GM23338 (cell line): ENCODE measurements around the gene GBF1. TPM values are rescaled to one million over a fixed set of nuclear protein-coding genes. Genes with fewer than 3 reads are reported as not detected.

Experiments
- ATAC-seq: fragments of 200-7000 bp; cut with Tn5 transposase; 3 replicates; pipeline ENCODE4 v1.9.1; 2020
- DNase-seq: peaks from one replicate; pipeline ENCODE4 v3.0.0-alpha.2; 2015; ENCODE audit warnings: low spot score
- H2AFZ ChIP-seq: fragments of 200-600 bp; sonication (generic); 2 replicates; pipeline ENCODE4 v1.8.0; 2016; ENCODE audit warnings: antibody characterized with exemption, mild to moderate bottlenecking, moderate library complexity
- H3F3A ChIP-seq: fragments of 200-600 bp; sonication (generic); replicated peaks from 2 replicates; pipeline ENCODE4 v1.8.0; 2017; ENCODE audit warnings: antibody characterized with exemption, mixed run types, low read depth
- H3K27ac ChIP-seq: fragments of 200-600 bp; sonication (generic); 2 replicates; pipeline ENCODE4 v1.6.1; 2016; ENCODE audit warnings: low read depth
- H3K27me3 ChIP-seq: fragments of 200-600 bp; sonication (generic); 2 replicates; pipeline ENCODE4 v1.8.0; 2016; ENCODE audit warnings: mild to moderate bottlenecking, mixed run types, moderate library complexity; ENCODE audit not compliant: insufficient read depth
- H3K36me3 ChIP-seq: fragments of 200-600 bp; sonication (generic); 2 replicates; pipeline ENCODE4 v1.8.0; 2016; ENCODE audit warnings: mild to moderate bottlenecking; ENCODE audit not compliant: insufficient read depth
- H3K4me1 ChIP-seq: fragments of 200-600 bp; sonication (generic); 2 replicates; pipeline ENCODE4 v1.8.0; 2016; ENCODE audit warnings: mild to moderate bottlenecking, moderate library complexity; ENCODE audit not compliant: insufficient read depth
- H3K4me2 ChIP-seq: fragments of 200-600 bp; sonication (generic); 2 replicates; pipeline ENCODE4 v1.7.1; 2017; ENCODE audit warnings: mixed run types
- H3K4me3 ChIP-seq: fragments of 200-600 bp; sonication (generic); 2 replicates; pipeline ENCODE4 v1.6.1; 2016; ENCODE audit warnings: mixed run types
- H3K79me2 ChIP-seq: fragments of 200-600 bp; sonication (generic); replicated peaks from 2 replicates; pipeline ENCODE4 v1.8.0; 2017; ENCODE audit warnings: mild to moderate bottlenecking; ENCODE audit not compliant: insufficient read depth
- H3K9me2 ChIP-seq: fragments of 200-600 bp; sonication (generic); 2 replicates; pipeline ENCODE4 v1.8.0; 2017; ENCODE audit not compliant: insufficient read depth
- H4K20me1 ChIP-seq: fragments of 200-600 bp; sonication (generic); replicated peaks from 2 replicates; pipeline ENCODE4 v1.8.0; 2017; ENCODE audit warnings: mild to moderate bottlenecking; ENCODE audit not compliant: insufficient read depth
- H3K27ac Mint-ChIP-seq: 2 replicates; pipeline ENCODE4 v1.8.0; 2020; ENCODE audit warnings: inconsistent platforms, mild to moderate bottlenecking, moderate library complexity, mixed read lengths
- H3K27me3 Mint-ChIP-seq: 3 replicates; pipeline ENCODE4 v1.8.0; 2022; ENCODE audit warnings: low read depth, mild to moderate bottlenecking, moderate library complexity, mixed read lengths, inconsistent platforms; ENCODE audit not compliant: insufficient read depth, poor library complexity
- H3K36me3 Mint-ChIP-seq: 3 replicates; pipeline ENCODE4 v1.8.0; 2021; ENCODE audit warnings: low read depth, mild to moderate bottlenecking, inconsistent platforms, moderate library complexity, mixed read lengths
- H3K4me1 Mint-ChIP-seq: 3 replicates; pipeline ENCODE4 v1.8.0; 2020; ENCODE audit warnings: mild to moderate bottlenecking, inconsistent platforms, mixed read lengths
- H3K4me3 Mint-ChIP-seq: 3 replicates; pipeline ENCODE4 v1.8.0; 2021; ENCODE audit warnings: moderate library complexity, mild to moderate bottlenecking, inconsistent platforms, mixed read lengths
- H3K9me3 Mint-ChIP-seq: 3 replicates; pipeline ENCODE4 v1.8.0; 2020; ENCODE audit warnings: moderate library complexity, mild to moderate bottlenecking, inconsistent platforms, mixed read lengths
- CREB1 ChIP-seq: fragments of 250-450 bp; sonication (Bioruptor Pico); IDR thresholded peaks from 2 replicates; pipeline ENCODE4 v1.5.0; 2020; ENCODE audit warnings: low read depth, mild to moderate bottlenecking, moderate library complexity
- EZH2phosphoT487 ChIP-seq: fragments of 200-600 bp; sonication (generic); IDR thresholded peaks from one replicate; pipeline ENCODE4 v1.8.1; 2018; ENCODE audit warnings: antibody characterized with exemption; ENCODE audit not compliant: unreplicated experiment
- JUNB ChIP-seq: IDR thresholded peaks from one replicate; pipeline ENCODE4 v1.6.1; 2016; ENCODE audit warnings: antibody characterized with exemption; ENCODE audit not compliant: unreplicated experiment
- NANOG ChIP-seq: IDR thresholded peaks from 2 replicates; pipeline ENCODE4 v1.6.1; 2016; ENCODE audit warnings: antibody characterized with exemption, borderline replicate concordance
- POLR2AphosphoS5 ChIP-seq: IDR thresholded peaks from 2 replicates; pipeline ENCODE4 v1.6.1; 2016; ENCODE audit warnings: antibody characterized with exemption, low read depth
- STAT1 ChIP-seq: IDR thresholded peaks from one replicate; pipeline ENCODE4 v1.6.1; 2016; ENCODE audit warnings: antibody characterized with exemption; ENCODE audit not compliant: unreplicated experiment
- ZNF114 ChIP-seq: fragments of 250-450 bp; sonication (Bioruptor Pico); IDR thresholded peaks from 2 replicates; pipeline ENCODE4 v1.5.0; 2020; ENCODE audit warnings: mild to moderate bottlenecking, moderate library complexity
- ZNF331 ChIP-seq: fragments of 250-450 bp; sonication (Bioruptor Pico); IDR thresholded peaks from 2 replicates; pipeline ENCODE4 v1.5.0; 2020; ENCODE audit warnings: low read depth, mild to moderate bottlenecking, moderate library complexity
- polyA plus RNA-seq: library from polyadenylated mRNA; unstranded; fragments of >200 nt; fragmentation: Nextera tagmentation; extraction: Ambion mirVana; gene quantifications from 2 replicates; pipeline ENCODE4 v1.2.1, GENCODE V29; 2016
- total RNA-seq: library from RNA; depleted of rRNA; stranded (reverse); fragments of >200 nt; shearing (Covaris generic); gene quantifications from 2 replicates; pipeline ENCODE4 v1.2.3, GENCODE V29; 2014
- TF ChIP-seq, protein P1 (sequence below): IDR thresholded peaks from 2 replicates; pipeline ENCODE4 v1.6.1; 2016; ENCODE audit warnings: antibody characterized with exemption
- TF ChIP-seq, protein P2 (sequence below): IDR thresholded peaks from one replicate; pipeline ENCODE4 v1.6.1; 2018; ENCODE audit warnings: antibody characterized with exemption; ENCODE audit not compliant: unreplicated experiment
- TF ChIP-seq, protein P3 (sequence below), 2 experiments: fragments of 200-600 bp in 1 of 2; sonication (generic) in 1 of 2; conservative IDR thresholded peaks; 2 replicates each; pipeline versions ENCODE4 v1.5.1 to v1.6.1; 2016 to 2017; ENCODE audit warnings: antibody characterized with exemption in 2 of 2, low read depth in 2 of 2, mild to moderate bottlenecking in 2 of 2, moderate library complexity in 1 of 2

Gene GBF1
- total and polyA plus RNA-seq, 2 experiments from 2014 or later, result 6.5 to 27.2 TPM

DNA sequence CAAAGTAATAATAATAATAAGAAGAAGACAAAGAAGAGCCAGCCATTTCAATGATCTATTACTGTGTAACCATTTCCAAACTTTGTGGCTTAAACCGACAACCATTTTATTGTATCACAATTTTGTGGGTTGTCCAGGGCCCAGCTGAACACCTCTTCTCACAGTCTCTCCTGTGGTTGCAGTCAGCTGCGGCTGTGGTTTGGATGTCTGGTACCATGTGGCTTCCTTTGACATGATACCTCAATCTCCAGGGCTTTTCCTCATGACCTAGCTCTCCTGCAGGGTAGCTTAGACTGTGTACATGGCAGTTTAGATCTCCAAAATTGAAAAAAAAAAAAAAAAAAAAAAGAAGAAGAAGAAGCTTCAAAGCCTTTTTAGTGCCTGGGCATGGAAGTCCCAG is 77.6 kb downstream of the GBF1 start:
- no peaks in the 10 kb centered on the region for H3K9me2 ChIP-seq
- peaks cover 26% of the 10 kb centered on the region for H4K20me1 ChIP-seq
- H3K4me2 ChIP-seq, result no peak overlapping the region
- H3K27ac Mint-ChIP-seq, result no peak overlapping the region
- H3K27me3 Mint-ChIP-seq, result no peaks in the 10 kb centered on the region
- H3K79me2 ChIP-seq, result 0 out of 2 replicates have a peak, but pooled peaks cover 5% of the 10 kb centered on the region
- H3K4me1 Mint-ChIP-seq, result peaks cover 16% of the 10 kb centered on the region; the same call in 2 of the 3 replicates
- no peaks in the 10 kb centered on the region for H3K9me3 Mint-ChIP-seq
- H3K36me3 ChIP-seq, result no peaks in the 10 kb centered on the region
- no peaks in the 10 kb centered on the region for H3K27me3 ChIP-seq
- no peak overlapping the region for H3K4me3 ChIP-seq
- H2AFZ ChIP-seq, result no peak overlapping the region
- no peak overlapping the region for H3K27ac ChIP-seq
- no peak for DNase-seq
- no peak overlapping the region for H3K4me3 Mint-ChIP-seq
- ATAC-seq, result no peak
- TF ChIP-seq POLR2AphosphoS5, result no peak
- 0 out of 2 replicates have a peak, but pooled peaks cover 4% of the 10 kb centered on the region for H3F3A ChIP-seq
- H3K36me3 Mint-ChIP-seq, result no peaks in the 10 kb centered on the region
- H3K4me1 ChIP-seq, result no peaks in the 10 kb centered on the region

DNA sequence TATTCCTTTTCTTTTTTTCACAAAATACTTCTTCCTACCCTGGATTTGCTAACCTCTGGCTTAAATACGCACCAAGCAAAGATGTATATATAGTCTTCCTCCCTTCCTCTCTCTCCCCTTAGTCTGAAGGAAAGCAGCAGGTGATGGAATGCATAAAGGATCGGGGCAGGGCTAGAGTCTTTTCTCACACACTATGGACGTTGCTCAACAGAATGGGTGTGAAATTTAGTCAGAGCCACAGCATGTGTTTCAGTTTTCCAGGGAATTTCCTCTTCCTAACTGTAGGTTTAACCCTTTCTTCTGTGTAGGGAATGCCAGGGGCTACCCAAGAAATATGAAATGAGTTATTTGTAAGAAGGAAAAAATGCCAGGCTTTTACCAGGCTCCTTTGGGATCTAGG is 78.7 kb downstream of the GBF1 start:
- Histone ChIP-seq H3K4me2 (no peak overlapping the region), H3K9me2 (no peaks in the 10 kb centered on the region), H3K79me2 (0 out of 2 replicates have a peak, but pooled peaks cover 5% of the 10 kb centered on the region), H3F3A (0 out of 2 replicates have a peak, but pooled peaks cover 4% of the 10 kb centered on the region), H3K27ac (no peak overlapping the region), H3K4me3 (no peak overlapping the region), H3K4me1 (no peaks in the 10 kb centered on the region), H3K36me3 (no peaks in the 10 kb centered on the region), H2AFZ (no peak overlapping the region), H4K20me1 (peaks cover 37% of the 10 kb centered on the region), H3K27me3 (no peaks in the 10 kb centered on the region)
- H3K9me3 Mint-ChIP-seq, result no peaks in the 10 kb centered on the region; the same call in 2 of the 3 replicates
- no peak overlapping the region for H3K4me3 Mint-ChIP-seq
- H3K36me3 Mint-ChIP-seq, result no peaks in the 10 kb centered on the region
- peak; percentile 84 for ATAC-seq
- no peak overlapping the region for H3K27ac Mint-ChIP-seq
- peaks cover 16% of the 10 kb centered on the region; the same call in 2 of the 3 replicates for H3K4me1 Mint-ChIP-seq
- H3K27me3 Mint-ChIP-seq, result no peaks in the 10 kb centered on the region
- no peak for DNase-seq
- TF ChIP-seq, protein P1, sequence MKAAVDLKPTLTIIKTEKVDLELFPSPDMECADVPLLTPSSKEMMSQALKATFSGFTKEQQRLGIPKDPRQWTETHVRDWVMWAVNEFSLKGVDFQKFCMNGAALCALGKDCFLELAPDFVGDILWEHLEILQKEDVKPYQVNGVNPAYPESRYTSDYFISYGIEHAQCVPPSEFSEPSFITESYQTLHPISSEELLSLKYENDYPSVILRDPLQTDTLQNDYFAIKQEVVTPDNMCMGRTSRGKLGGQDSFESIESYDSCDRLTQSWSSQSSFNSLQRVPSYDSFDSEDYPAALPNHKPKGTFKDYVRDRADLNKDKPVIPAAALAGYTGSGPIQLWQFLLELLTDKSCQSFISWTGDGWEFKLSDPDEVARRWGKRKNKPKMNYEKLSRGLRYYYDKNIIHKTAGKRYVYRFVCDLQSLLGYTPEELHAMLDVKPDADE, result no peak
- TF ChIP-seq, protein P2, sequence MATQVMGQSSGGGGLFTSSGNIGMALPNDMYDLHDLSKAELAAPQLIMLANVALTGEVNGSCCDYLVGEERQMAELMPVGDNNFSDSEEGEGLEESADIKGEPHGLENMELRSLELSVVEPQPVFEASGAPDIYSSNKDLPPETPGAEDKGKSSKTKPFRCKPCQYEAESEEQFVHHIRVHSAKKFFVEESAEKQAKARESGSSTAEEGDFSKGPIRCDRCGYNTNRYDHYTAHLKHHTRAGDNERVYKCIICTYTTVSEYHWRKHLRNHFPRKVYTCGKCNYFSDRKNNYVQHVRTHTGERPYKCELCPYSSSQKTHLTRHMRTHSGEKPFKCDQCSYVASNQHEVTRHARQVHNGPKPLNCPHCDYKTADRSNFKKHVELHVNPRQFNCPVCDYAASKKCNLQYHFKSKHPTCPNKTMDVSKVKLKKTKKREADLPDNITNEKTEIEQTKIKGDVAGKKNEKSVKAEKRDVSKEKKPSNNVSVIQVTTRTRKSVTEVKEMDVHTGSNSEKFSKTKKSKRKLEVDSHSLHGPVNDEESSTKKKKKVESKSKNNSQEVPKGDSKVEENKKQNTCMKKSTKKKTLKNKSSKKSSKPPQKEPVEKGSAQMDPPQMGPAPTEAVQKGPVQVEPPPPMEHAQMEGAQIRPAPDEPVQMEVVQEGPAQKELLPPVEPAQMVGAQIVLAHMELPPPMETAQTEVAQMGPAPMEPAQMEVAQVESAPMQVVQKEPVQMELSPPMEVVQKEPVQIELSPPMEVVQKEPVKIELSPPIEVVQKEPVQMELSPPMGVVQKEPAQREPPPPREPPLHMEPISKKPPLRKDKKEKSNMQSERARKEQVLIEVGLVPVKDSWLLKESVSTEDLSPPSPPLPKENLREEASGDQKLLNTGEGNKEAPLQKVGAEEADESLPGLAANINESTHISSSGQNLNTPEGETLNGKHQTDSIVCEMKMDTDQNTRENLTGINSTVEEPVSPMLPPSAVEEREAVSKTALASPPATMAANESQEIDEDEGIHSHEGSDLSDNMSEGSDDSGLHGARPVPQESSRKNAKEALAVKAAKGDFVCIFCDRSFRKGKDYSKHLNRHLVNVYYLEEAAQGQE, result no peak
- TF ChIP-seq NANOG (no peak), ZNF114 (CRISPR knock-in tag) (no peak), JUNB (no peak), STAT1 (no peak), POLR2AphosphoS5 (no peak), ZNF331 (CRISPR knock-in tag) (no peak), CREB1 (CRISPR knock-in tag) (no peak), EZH2phosphoT487 (no peak)
- TF ChIP-seq, protein P3, sequence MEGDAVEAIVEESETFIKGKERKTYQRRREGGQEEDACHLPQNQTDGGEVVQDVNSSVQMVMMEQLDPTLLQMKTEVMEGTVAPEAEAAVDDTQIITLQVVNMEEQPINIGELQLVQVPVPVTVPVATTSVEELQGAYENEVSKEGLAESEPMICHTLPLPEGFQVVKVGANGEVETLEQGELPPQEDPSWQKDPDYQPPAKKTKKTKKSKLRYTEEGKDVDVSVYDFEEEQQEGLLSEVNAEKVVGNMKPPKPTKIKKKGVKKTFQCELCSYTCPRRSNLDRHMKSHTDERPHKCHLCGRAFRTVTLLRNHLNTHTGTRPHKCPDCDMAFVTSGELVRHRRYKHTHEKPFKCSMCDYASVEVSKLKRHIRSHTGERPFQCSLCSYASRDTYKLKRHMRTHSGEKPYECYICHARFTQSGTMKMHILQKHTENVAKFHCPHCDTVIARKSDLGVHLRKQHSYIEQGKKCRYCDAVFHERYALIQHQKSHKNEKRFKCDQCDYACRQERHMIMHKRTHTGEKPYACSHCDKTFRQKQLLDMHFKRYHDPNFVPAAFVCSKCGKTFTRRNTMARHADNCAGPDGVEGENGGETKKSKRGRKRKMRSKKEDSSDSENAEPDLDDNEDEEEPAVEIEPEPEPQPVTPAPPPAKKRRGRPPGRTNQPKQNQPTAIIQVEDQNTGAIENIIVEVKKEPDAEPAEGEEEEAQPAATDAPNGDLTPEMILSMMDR (conservative IDR thresholded peaks at IDR 0.05; ENCODE audit: low read depth in 2 of 2), result no peak
